HG03060 (cell line): ENCODE data around the gene CLTC.
"Not testable (repeated sequence)": the region's sequence is repeated elsewhere in the genome, so short reads cannot be mapped to it uniquely, and the experiment has no call there.

Experiments
- ATAC-seq: cut with Tn5 transposase; IDR thresholded peaks from one replicate; pipeline ENCODE4 v1.9.1; 2021; ENCODE audit warnings: low read depth, moderate number of reproducible peaks; ENCODE audit not compliant: unreplicated experiment

Gene CLTC

GRCh38 chr17:59633658-59634359 lies 14.1 kb downstream of the CLTC start:
- ATAC-seq: no peak

GRCh38 chr17:59634632-59635541 lies 15.2 kb downstream of the CLTC start:
- ATAC-seq: no peak

GRCh38 chr17:59637611-59638310 lies 18.1 kb downstream of the CLTC start:
- no peak for ATAC-seq

GRCh38 chr17:59638553-59638952 lies 18.9 kb downstream of the CLTC start:
- ATAC-seq: no peak

- peak; percentile 69 for ATAC-seq
Measured at GRCh38 chr17:59641799-59642484, 22.2 kb downstream of the CLTC start.

GRCh38 chr17:59642565-59642964 lies 22.9 kb downstream of the CLTC start:
- no peak for ATAC-seq

GRCh38 chr17:59643159-59644140 lies 23.8 kb downstream of the CLTC start:
- ATAC-seq: no peak

- no peak for ATAC-seq
Measured at GRCh38 chr17:59647288-59647687, 27.6 kb downstream of the CLTC start.

GRCh38 chr17:59649886-59650285 lies 30.2 kb downstream of the CLTC start:
- no peak for ATAC-seq

- ATAC-seq: no peak
Measured at GRCh38 chr17:59650642-59651041, 30.9 kb downstream of the CLTC start.

- ATAC-seq: no peak
Measured at GRCh38 chr17:59651346-59651745, 31.7 kb downstream of the CLTC start.

- no peak for ATAC-seq
Measured at GRCh38 chr17:59652119-59652518, 32.4 kb downstream of the CLTC start.

GRCh38 chr17:59656624-59657023 lies 36.9 kb downstream of the CLTC start:
- not testable (repeated sequence) for ATAC-seq

- ATAC-seq: no peak
Measured at GRCh38 chr17:59666235-59666634, 46.5 kb downstream of the CLTC start.

GRCh38 chr17:59668816-59669215 lies 49.1 kb downstream of the CLTC start:
- ATAC-seq: no peak

- ATAC-seq: no peak
Measured at GRCh38 chr17:59669411-59669810, 49.7 kb downstream of the CLTC start.

GRCh38 chr17:59669944-59670343 lies 50.2 kb downstream of the CLTC start:
- ATAC-seq: no peak

GRCh38 chr17:59671386-59671785 lies 51.7 kb downstream of the CLTC start:
- ATAC-seq: no peak

- ATAC-seq: no peak
Measured at GRCh38 chr17:59675231-59675630, 55.5 kb downstream of the CLTC start.
